Activated CD8-positive, alpha-beta T cell treated with anti-CD3 and anti-CD28 coated beads, Interleukin-2, amount 10 ng/mL, durations not matched to agents 7 days and 5 days (primary cell): Measurements from ENCODE around the gene BEST2. TPM values are rescaled to one million over a fixed set of nuclear protein-coding genes. Genes with fewer than 3 reads are reported as not detected.

Experiments used
- ATAC-seq: fragments of 150-1000 bp; cut with Tn5 transposase; one replicate; pipeline ENCODE4 v1.10.0; 2021; ENCODE audit warnings: moderate library complexity
- CTCF ChIA-PET: fragments of 350-600 bp; sonication (Branson Sonifier 250); formaldehyde crosslinking; loops from one replicate; lab custom pipeline; 2021; ENCODE audit warnings: antibody characterized with exemption; lab: Charles Lee
- POLR2A ChIA-PET: fragments of 350-600 bp; sonication (Branson Sonifier 250); formaldehyde crosslinking; loops from one replicate; lab custom pipeline; 2021; ENCODE audit warnings: antibody characterized with exemption; lab: Charles Lee
- DNase-seq: peaks from one replicate; pipeline ENCODE4 v3.0.0-alpha.2; 2020
- H3K27ac Mint-ChIP-seq: one replicate; pipeline ENCODE4 v1.8.0; 2021; ENCODE audit warnings: mild to moderate bottlenecking, mixed read lengths
- H3K27me3 Mint-ChIP-seq: one replicate; pipeline ENCODE4 v1.8.0; 2021; ENCODE audit warnings: low read depth, mixed read lengths
- H3K36me3 Mint-ChIP-seq: one replicate; pipeline ENCODE4 v1.8.0; 2021; ENCODE audit warnings: low read depth, mixed read lengths
- H3K4me1 Mint-ChIP-seq: one replicate; pipeline ENCODE4 v1.8.0; 2021; ENCODE audit warnings: low read depth, mixed read lengths
- H3K4me3 Mint-ChIP-seq: one replicate; pipeline ENCODE4 v1.8.0; 2021; ENCODE audit warnings: mild to moderate bottlenecking, mixed read lengths
- H3K9me3 Mint-ChIP-seq: one replicate; pipeline ENCODE4 v1.8.0; 2022; ENCODE audit warnings: mixed read lengths; ENCODE audit not compliant: insufficient read depth
- total RNA-seq, 2 experiments: library from RNA; stranded (reverse); gene quantifications; one replicate each; pipeline ENCODE4 v1.2.3, GENCODE V29; 2021

The BEST2 gene
- total RNA-seq, 2 experiments from 2014 or later, result not detected

- POLR2A ChIA-PET, result interaction anchor here (0.7 to 9.0 kb wide), 2 partner anchors 9 to 44 kb away, joined by 3 to 109 read pairs; partner anchors contain the start of genes HOOK2 and TNPO2
- CTCF ChIA-PET, result interaction anchor here (0.5 to 4.3 kb wide), 4 partner anchors 10 to 116 kb away, joined by 4 to 85 read pairs (median 5); partner anchors contain the start of gene TNPO2
- no peak for DNase-seq
- no peak for ATAC-seq
- Mint-ChIP-seq H3K9me3 (no peaks in the 10 kb centered on the region), H3K27ac (no peak overlapping the region), H3K4me3 (no peak overlapping the region), H3K4me1 (peaks cover 36% of the 10 kb centered on the region), H3K27me3 (no peaks in the 10 kb centered on the region), H3K36me3 (peaks cover 50% of the 10 kb centered on the region)
Observed at GRCh38 chr19:12731337-12731736, 20.3 kb upstream of the BEST2 start.

GRCh38 chr19:12733369-12734214 lies 18.0 kb upstream of the BEST2 start:
- Mint-ChIP-seq H3K27me3 (no peaks in the 10 kb centered on the region), H3K4me1 (peaks cover 52% of the 10 kb centered on the region), H3K4me3 (peak overlapping the region; percentile 93), H3K36me3 (peaks cover 40% of the 10 kb centered on the region), H3K9me3 (no peaks in the 10 kb centered on the region), H3K27ac (peak overlapping the region; percentile 97)
- ChIA-PET CTCF (interaction anchor here (0.6 to 11.4 kb wide), 22 partner anchors 13 to 642 kb away, joined by 3 to 204 read pairs (median 4); partner anchors contain the start of genes BEST2, DHPS, FBXW9 and JUNB), POLR2A (interaction anchor here (0.6 to 9.0 kb wide), 18 partner anchors 8 to 147 kb away, joined by 3 to 109 read pairs (median 5); partner anchors contain the start of genes BEST2, DHPS, FBXW9 and JUNB)
- ATAC-seq, result no peak
- peak; percentile 74 for DNase-seq

GRCh38 chr19:12736995-12737834 lies 14.4 kb upstream of the BEST2 start, which contains the start of gene GET3:
Gene GET3 (plus strand): TSS chr19:12737497. CDS start chr19:12737506, 9 bp downstream.
- DNase-seq (peak; percentile 89), ATAC-seq (peak; percentile 85)
- H3K9me3 Mint-ChIP-seq, result no peaks in the 10 kb centered on the region
- POLR2A ChIA-PET, result interaction anchor here (0.8 to 9.0 kb wide), 8 partner anchors 10 to 153 kb away, joined by 3 to 109 read pairs (median 4); partner anchors contain the start of genes GCDH and TNPO2
- peaks cover 28% of the 10 kb centered on the region for H3K36me3 Mint-ChIP-seq
- peak within 1 kb of the TSS; percentile 98 for H3K27ac Mint-ChIP-seq
- CTCF ChIA-PET, result interaction anchor here (0.8 to 11.4 kb wide), 7 partner anchors 9 to 110 kb away, joined by 3 to 204 read pairs (median 4); no protein-coding TSS in a partner anchor
- H3K27me3 Mint-ChIP-seq, result no peaks in the 10 kb centered on the region
- H3K4me3 Mint-ChIP-seq, result peak within 1 kb of the TSS; percentile 100
- peaks cover 43% of the 10 kb centered on the region for H3K4me1 Mint-ChIP-seq

- ATAC-seq (no peak), DNase-seq (no peak)
- Mint-ChIP-seq H3K36me3 (peaks cover 26% of the 10 kb centered on the region), H3K4me1 (peaks cover 39% of the 10 kb centered on the region), H3K9me3 (no peaks in the 10 kb centered on the region), H3K27ac (peak overlapping the region; percentile 98), H3K27me3 (no peaks in the 10 kb centered on the region), H3K4me3 (peak overlapping the region; percentile 100)
- ChIA-PET POLR2A (interaction anchor here (1.0 to 9.0 kb wide), 6 partner anchors 15 to 77 kb away, joined by 3 to 109 read pairs (median 4); partner anchors contain the start of gene TNPO2), CTCF (interaction anchor here (1.8 to 11.4 kb wide), 3 partner anchors 23 to 110 kb away, joined by 5 to 204 read pairs (median 8); no protein-coding TSS in a partner anchor)
Observed at GRCh38 chr19:12737835-12738351, 13.7 kb upstream of the BEST2 start.

- ATAC-seq, result no peak
- Mint-ChIP-seq H3K36me3 (peaks cover 47% of the 10 kb centered on the region), H3K27me3 (no peaks in the 10 kb centered on the region), H3K4me1 (no peaks in the 10 kb centered on the region), H3K4me3 (no peak overlapping the region), H3K27ac (no peak overlapping the region), H3K9me3 (peaks cover 7% of the 10 kb centered on the region)
- CTCF ChIA-PET, result interaction anchor here (1.4 to 2.6 kb wide), 3 partner anchors 12 to 51 kb away, joined by 4 to 13 read pairs (median 6); no protein-coding TSS in a partner anchor
- POLR2A ChIA-PET, result interaction anchor here (0.7 kb wide), 1 partner anchor 12 kb away, joined by 3 read pairs; no protein-coding TSS in a partner anchor
- DNase-seq, result no peak
Observed at GRCh38 chr19:12745166-12745897, 6.3 kb upstream of the BEST2 start.

GRCh38 chr19:12748489-12748888 lies 3.1 kb upstream of the BEST2 start:
- Mint-ChIP-seq H3K4me1 (no peaks in the 10 kb centered on the region), H3K27me3 (peaks cover 12% of the 10 kb centered on the region), H3K9me3 (peaks cover 7% of the 10 kb centered on the region), H3K27ac (no peak overlapping the region), H3K36me3 (peaks cover 36% of the 10 kb centered on the region), H3K4me3 (no peak overlapping the region)
- DNase-seq (no peak), ATAC-seq (no peak)
- CTCF ChIA-PET, result interaction anchor here (0.8 kb wide), 1 partner anchor 12 kb away, joined by 3 read pairs; no protein-coding TSS in a partner anchor
- POLR2A ChIA-PET, result no interaction called here

- H3K4me3 Mint-ChIP-seq, result no peak overlapping the region
- H3K27me3 Mint-ChIP-seq, result peaks cover 12% of the 10 kb centered on the region
- ATAC-seq, result peak; percentile 25
- H3K36me3 Mint-ChIP-seq, result peaks cover 30% of the 10 kb centered on the region
- peaks cover 7% of the 10 kb centered on the region for H3K9me3 Mint-ChIP-seq
- no peaks in the 10 kb centered on the region for H3K4me1 Mint-ChIP-seq
- CTCF ChIA-PET, result no interaction called here
- no peak overlapping the region for H3K27ac Mint-ChIP-seq
- POLR2A ChIA-PET, result interaction anchor here (0.7 kb wide), 1 partner anchor 11 kb away, joined by 4 read pairs; no protein-coding TSS in a partner anchor
- DNase-seq, result no peak
Observed at GRCh38 chr19:12749938-12750521, 1.6 kb upstream of the BEST2 start.

- DNase-seq (no peak), ATAC-seq (no peak)
- Mint-ChIP-seq H3K4me1 (no peaks in the 10 kb centered on the region), H3K9me3 (peaks cover 7% of the 10 kb centered on the region), H3K4me3 (no peak overlapping the region), H3K27me3 (peaks cover 12% of the 10 kb centered on the region), H3K36me3 (peaks cover 23% of the 10 kb centered on the region), H3K27ac (no peak overlapping the region)
- POLR2A ChIA-PET, result no interaction called here
- CTCF ChIA-PET, result interaction anchor here (0.6 kb wide), 1 partner anchor 10 kb away, joined by 3 read pairs; no protein-coding TSS in a partner anchor
Observed at GRCh38 chr19:12750851-12751250, 740 bp upstream of the BEST2 start.

- no peak for DNase-seq
- Mint-ChIP-seq H3K4me1 (no peaks in the 10 kb centered on the region), H3K36me3 (peaks cover 12% of the 10 kb centered on the region), H3K27ac (no peak overlapping the region), H3K27me3 (peaks cover 15% of the 10 kb centered on the region), H3K4me3 (no peak overlapping the region), H3K9me3 (peaks cover 7% of the 10 kb centered on the region)
- ChIA-PET CTCF (interaction anchor here (1.5 to 2.2 kb wide), 2 partner anchors 8 to 19 kb away, joined by 8 read pairs; partner anchors contain the start of gene TRIR), POLR2A (interaction anchor here (0.5 to 1.7 kb wide), 3 partner anchors 16 to 118 kb away, joined by 3 to 4 read pairs (median 3); no protein-coding TSS in a partner anchor)
- ATAC-seq, result no peak
Observed at GRCh38 chr19:12752056-12752781, 628 bp downstream of the BEST2 start.
